HG03060 (cell line): ENCODE measurements around the gene OAT.

Experiments
- ATAC-seq: cut with Tn5 transposase; IDR thresholded peaks from one replicate; pipeline ENCODE4 v1.9.1; 2021; ENCODE audit warnings: low read depth, moderate number of reproducible peaks; ENCODE audit not compliant: unreplicated experiment

OAT gene

GRCh38 chr10:124408357-124408756 lies 10.4 kb downstream of the OAT start:
- ATAC-seq = no peak

DNA sequence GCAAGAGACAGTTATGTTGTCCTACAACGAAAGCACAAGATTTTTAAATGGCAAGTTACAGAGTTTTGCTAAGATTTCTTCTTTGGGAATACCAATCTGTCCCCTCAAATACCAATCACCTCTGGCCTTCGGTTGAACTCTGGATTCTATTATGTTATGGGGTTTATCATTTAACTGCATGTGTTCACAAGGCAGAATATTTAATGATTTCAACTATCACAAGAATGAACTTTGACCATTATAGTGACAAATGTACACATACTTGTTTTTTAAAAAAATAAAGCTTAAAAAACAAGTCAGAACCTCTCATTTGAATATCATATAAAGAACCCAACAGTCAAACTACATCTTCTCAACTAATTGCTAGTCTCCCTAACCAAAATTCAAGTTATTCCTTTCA lies 11.3 kb downstream of the OAT start:
- ATAC-seq = no peak

DNA sequence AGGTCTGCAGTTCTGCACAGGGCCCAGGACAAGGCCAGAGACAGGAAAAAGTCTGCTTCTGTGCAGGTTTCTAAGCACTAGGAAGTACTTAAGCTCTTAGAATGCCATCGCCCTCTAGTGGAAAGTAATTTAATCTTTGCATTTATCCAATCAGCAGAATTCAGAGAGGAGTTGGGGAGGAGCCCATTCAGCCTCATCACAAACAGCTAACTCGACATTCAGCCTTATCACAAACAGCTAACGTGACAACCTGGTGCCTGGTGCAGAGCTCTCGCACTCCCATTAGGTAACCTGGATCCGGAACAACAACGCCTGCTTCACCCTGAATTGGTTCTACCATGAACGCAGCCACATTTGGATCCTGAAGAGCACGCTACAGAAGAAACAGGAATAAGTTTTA lies 15.2 kb downstream of the OAT start:
- peak; percentile 71 for ATAC-seq

DNA sequence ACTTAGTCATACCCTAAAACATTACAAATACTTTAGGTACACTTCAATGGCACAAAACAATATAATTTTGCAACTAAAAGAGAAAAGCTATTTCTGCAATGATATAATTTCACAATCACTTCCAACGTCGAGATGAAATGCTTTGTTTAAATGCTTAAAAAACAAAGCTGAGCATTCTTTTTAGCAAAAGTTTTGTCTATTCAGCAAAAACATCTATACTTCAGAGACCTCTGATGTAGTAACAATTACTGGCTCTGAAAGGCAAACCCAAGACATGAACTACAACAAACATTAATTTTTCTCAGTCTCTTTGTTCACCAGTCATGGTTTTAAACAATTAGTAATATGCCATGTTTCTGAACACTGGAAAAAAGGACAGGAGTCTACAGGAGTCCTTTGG lies 16.4 kb downstream of the OAT start:
- ATAC-seq = no peak

GRCh38 chr10:124401633-124402032 lies 17.1 kb downstream of the OAT start:
- ATAC-seq = no peak

DNA sequence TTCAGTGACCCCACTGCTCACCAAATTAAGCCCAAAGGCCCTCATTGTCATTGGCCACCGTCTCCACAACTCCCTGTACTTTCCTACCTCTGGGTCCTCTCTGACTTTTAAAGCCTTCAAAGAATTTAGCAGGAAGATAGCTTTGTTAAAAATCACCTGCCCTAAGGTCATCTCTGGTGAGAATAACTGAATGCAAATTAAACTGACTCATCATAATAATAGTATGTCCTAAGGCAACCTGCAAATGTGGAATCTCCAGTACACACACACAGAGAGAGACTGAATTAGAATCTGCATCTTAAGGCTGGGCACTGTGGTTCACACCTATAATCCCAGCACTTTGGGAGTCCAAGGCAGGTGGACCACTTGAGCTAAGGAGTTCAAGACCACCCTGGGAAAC lies 24.1 kb downstream of the OAT start:
- ATAC-seq = no peak

DNA sequence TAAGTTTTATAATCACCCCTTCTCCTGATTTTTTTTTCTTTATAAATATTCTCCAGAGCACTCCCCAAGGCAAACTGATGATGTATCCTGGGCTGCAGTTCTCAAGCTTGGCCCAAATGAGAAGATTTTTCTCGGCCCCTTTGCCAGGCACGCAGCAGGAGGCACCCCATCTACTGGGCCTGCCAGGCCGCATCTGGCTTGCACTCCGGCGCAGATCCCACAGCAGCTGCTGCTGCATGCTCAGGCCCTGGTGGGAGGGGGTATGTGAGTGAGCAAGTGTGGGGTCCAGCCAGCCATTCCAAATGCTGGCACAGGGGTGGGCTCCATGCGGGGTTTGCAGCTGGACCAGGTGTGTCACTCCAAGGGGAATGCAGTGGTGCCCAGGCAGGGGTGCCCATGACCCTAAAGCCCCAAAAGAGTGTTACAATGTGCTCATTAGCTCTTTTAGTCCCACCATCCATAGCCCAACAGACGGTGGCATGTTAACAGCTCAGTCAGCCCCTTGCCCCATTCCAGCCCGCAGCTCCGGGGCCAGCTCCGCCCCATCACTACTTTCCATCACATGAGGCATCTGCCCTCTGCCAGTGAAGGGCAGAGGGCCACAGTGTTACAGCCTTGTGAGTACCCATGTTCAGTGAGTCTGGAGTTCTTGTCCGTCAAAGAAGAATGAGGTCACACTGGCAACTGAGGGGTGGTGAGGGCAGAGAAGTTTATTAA lies 25.9 kb downstream of the OAT start:
- no peak for ATAC-seq

GRCh38 chr10:124390471-124391187 lies 28.1 kb downstream of the OAT start:
- ATAC-seq = no peak

- no peak for ATAC-seq
Measured at GRCh38 chr10:124389613-124390361, 28.9 kb downstream of the OAT start.

- ATAC-seq = peak; percentile 36
Measured at GRCh38 chr10:124388823-124389612, 29.7 kb downstream of the OAT start.

- ATAC-seq = no peak
Measured at GRCh38 chr10:124388476-124388822, 30.3 kb downstream of the OAT start.

GRCh38 chr10:124387078-124387874 lies 31.4 kb downstream of the OAT start:
- ATAC-seq = no peak

GRCh38 chr10:124386186-124387077 lies 32.3 kb downstream of the OAT start:
- ATAC-seq = no peak

DNA sequence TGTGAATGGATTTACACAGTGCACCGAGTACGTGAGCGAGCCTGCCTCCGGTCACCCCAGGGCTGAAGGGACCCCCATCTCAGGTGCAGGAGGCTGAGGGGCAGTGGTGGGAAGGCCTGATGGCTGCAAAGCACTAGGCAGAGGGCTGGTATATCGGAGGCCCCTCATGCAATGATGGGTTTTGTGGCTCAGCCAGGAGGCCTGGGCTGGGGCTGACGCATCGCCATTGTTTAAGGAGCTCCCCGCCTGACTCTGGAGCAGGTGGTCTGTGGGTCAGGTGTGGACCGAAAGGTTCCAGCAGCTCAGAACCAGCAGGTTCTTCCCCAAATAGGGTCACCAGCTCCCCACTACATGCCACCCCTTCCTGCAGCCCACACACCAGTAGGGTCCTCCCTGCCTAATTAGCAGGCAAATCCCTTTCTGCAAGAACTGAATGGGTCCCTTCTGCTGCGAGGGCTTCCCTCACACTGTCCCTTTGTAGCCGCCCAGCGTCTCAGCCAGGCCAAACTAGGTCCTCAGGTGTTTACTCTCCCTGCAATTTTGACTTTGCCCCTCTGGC lies 33.0 kb downstream of the OAT start:
- no peak for ATAC-seq

GRCh38 chr10:124384591-124385190 lies 34.0 kb downstream of the OAT start:
- ATAC-seq = no peak

DNA sequence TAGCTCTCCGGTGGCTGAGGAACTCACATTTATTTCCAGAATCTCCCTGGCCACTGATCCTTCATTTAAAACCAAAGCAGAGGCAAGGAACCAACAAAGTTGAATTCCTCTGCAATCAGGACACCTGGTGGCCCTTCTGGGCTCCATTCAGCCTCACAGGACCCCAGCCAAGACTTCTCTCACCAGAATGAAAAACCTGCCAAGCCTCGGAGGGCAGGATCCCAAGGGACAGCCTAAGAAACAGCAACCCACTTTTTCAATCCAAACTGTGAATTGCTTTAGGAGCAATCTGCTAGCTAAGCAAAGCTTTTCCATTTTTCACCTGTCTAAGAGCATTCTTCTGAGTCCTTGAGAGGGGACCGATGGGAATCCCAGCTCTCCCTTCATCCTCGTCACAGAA lies 34.6 kb downstream of the OAT start:
- no peak for ATAC-seq

- no peak for ATAC-seq
Measured at GRCh38 chr10:124383496-124383895, 35.2 kb downstream of the OAT start.

DNA sequence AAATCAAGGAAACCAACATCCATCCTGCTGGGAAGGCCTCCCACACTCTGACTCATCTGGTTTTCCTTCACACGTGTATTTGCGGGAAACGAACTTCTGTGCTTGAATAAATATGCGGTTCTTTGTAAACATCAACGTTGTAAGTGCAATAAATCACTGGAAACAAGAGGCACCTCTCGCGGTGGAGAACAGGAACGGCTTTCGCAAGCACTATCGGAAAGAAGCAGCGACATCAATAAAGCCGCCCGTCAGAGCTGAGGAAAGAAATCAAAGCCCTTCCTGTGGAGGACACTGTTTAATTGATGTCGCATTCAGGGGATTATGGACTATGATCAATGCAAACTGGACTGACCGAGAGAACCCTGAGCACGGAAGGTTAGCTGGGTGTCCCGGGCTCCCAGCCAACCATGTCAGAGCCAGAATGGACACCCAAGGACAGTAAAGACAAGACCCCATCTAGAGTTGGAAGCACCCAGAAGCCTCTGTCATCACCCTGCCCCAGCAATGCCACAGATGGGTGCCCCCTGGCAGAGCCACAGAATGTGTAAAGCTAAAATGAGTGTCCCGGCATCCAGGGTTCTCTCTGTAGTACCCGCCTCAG lies 37.6 kb downstream of the OAT start:
- no peak for ATAC-seq
